ENCODE results near the gene EVX2. TPM values are rescaled to one million over a fixed set of nuclear protein-coding genes. Genes with fewer than 3 reads are reported as not detected.

The EVX2 gene
- total and polyA plus RNA-seq, 8 donors, result not detected

DNA sequence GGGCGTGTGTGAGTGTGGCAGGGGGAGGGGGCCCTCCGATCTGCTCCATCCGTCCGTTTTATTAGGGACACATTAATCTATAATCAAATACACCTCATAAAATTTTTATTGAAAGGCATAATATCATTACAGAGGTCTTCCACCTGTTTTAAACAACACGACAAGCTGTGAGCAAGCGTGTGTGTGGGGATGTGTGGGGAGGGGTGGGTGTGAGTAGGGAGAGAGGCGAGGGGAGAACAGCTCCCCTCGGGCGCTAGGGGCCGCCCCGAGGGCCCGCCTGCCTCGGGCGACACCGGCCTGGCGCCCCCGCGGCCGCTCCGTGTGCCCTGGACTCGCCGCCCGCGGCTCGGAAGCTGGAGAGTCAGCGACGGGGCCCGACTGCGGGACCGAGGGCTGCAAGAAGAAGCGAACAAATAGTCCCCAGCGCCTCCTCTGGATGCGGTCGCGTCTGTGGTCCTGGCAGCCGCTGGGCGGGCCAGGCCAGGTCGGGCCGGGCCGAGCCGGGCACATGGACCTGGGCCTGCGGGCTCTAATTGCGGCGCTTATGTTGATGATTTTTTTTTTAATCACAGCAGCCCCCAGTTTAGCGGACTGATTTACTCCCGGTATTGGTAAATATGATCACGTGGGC lies 38.4 kb upstream of the EVX2 start:
- peak in 1 of 4 donors; percentile 57 for DNase-seq
- H3K27ac ChIP-seq, result no peak overlapping the region
- H3K4me1 ChIP-seq, result peaks cover 0 to 20% of the 10 kb centered on the region in 2 donors
- H3K36me3 ChIP-seq, result no peaks in the 10 kb centered on the region
- no peak for TF ChIP-seq CTCF (IDR thresholded peaks at IDR 0.05)
- H3K9me3 ChIP-seq, result no peaks in the 10 kb centered on the region
- ATAC-seq, result no peak
- intact Hi-C loops (cut with DNase I), result no loop called here
- H3K27me3 ChIP-seq, result peaks cover 99 to 100% of the 10 kb centered on the region in 2 donors
- peak overlapping the region; percentile 0 to 30 for H3K4me3 ChIP-seq

DNA sequence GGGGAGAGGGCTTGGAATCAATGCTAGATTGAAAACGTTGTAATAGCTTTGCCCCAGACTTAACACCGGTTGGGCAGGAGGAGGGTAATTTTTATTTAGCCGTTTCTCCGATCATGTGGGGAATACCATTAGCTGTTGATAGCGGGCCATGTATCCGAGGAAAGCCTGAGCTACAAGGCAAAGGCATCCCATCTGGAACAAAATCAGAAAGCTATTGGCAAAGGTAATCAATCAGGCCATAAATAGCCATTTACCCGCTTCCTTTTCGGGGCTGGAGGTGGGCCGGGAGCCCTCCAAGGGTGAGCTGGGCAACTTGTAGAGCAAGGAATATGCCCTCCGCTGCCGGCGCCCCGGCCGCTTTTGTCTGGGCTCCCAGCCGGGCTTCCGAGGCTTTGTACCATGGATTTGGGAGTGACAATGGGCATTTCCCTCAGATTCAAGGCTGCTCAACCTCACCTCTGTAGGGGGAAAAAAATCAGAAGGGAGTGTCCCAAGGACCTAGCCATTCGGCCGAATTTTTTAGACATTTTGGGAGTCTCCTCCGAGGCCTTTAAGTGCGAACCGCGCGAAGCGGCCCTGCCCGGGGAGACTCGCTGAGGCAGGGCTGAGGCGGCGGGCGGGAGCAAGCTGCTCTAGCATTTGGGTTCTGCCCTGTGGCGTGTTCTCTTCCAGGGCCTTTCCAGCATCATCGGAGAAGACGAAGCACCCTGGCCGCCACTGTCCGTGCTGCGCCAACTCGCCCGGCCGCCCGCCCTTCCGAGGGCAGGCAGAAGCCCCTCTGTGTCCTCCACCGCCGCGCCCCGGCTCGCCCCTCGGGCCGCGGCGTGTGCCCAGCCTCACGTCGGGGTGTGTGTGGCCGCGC lies 37.7 kb upstream of the EVX2 start:
- no peak overlapping the region for H3K27ac ChIP-seq
- no peak for TF ChIP-seq CTCF (IDR thresholded peaks at IDR 0.05)
- peak in 1 of 4 donors; percentile 60 for DNase-seq
- peaks cover 0 to 20% of the 10 kb centered on the region in 2 donors for H3K4me1 ChIP-seq
- intact Hi-C loops (cut with DNase I), result no loop called here
- no peak overlapping the region for H3K4me3 ChIP-seq
- peaks cover 99 to 100% of the 10 kb centered on the region in 2 donors for H3K27me3 ChIP-seq
- no peaks in the 10 kb centered on the region for H3K36me3 ChIP-seq
- no peak for ATAC-seq
- no peaks in the 10 kb centered on the region for H3K9me3 ChIP-seq

DNA sequence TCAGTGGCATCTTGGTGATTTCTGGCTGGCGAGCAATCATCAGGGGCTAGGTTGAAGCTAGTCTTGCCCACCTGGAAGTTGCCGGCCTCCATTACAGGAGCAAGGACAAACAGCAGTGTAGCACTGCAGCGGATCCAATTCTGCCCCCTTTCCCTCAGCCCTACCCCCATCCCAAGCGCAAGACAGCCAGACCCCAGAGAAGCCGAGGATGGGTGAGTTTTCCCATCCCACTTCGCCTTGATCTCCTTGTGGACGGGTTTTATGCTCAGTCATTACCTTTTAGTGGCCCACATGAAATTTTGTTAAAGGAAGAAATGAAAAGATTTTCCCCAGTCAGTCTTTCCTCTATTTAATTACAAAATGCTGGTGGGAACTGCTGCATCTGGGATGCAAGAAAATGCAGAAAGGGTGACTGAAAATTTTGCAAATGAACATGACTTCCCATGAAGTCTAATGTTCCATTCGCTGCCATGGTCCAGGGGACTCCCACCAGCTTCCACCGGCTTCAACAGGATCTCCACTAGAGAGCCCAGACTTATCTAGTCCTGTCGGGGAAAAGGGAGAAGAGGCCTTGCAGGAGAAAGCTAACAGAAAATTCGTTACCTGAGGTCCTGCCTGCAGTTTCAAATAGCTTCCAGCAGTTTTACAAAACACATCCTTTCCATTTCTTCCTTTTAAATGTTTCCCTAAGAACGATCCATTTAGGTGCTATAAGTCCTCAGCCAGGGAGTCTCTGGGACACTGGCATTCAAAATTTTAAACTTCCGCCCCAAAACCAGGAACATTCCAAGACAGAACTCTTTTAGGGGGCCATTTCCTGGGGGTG lies 36.8 kb upstream of the EVX2 start:
- no peak for DNase-seq
- Histone ChIP-seq H3K9me3 (no peaks in the 10 kb centered on the region), H3K4me1 (peaks cover 0 to 20% of the 10 kb centered on the region in 2 donors), H3K4me3 (no peak overlapping the region), H3K27me3 (peaks cover 99 to 100% of the 10 kb centered on the region in 2 donors), H3K36me3 (no peaks in the 10 kb centered on the region), H3K27ac (no peak overlapping the region)
- no peak for TF ChIP-seq CTCF (IDR thresholded peaks at IDR 0.05)
- no peak for ATAC-seq
- intact Hi-C loops (cut with DNase I), result no loop called here

DNA sequence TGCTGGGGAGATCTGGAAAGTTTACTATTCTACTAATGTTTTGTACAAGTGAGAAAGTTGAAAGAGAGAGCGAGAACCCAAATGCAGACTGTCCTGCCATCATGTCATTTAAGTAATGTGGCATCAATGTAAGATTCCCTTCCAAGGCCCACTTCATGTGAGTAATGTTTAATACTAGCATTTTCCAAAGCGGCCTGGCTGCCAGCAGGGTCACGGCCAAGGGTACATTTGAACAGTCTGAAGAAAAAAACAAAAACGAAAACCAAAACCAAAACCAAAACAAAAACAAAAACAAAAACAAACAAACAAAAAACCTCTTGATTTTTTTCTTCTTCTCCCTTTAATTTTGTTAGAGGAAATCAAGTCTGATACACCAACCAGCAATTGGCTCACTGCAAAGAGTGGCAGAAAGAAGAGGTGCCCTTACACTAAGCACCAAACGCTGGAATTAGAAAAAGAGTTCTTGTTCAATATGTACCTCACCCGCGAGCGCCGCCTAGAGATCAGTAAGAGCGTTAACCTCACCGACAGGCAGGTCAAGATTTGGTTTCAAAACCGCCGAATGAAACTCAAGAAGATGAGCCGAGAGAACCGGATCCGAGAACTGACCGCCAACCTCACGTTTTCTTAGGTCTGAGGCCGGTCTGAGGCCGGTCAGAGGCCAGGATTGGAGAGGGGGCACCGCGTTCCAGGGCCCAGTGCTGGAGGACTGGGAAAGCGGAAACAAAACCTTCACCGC lies 35.0 kb upstream of the EVX2 start:
- Histone ChIP-seq H3K9me3 (no peaks in the 10 kb centered on the region), H3K27me3 (peaks cover 99 to 100% of the 10 kb centered on the region in 2 donors), H3K4me1 (peaks cover 0 to 19% of the 10 kb centered on the region in 2 donors), H3K36me3 (no peaks in the 10 kb centered on the region), H3K4me3 (no peak overlapping the region), H3K27ac (no peak overlapping the region)
- DNase-seq, result no peak
- no peak for ATAC-seq
- intact Hi-C loops (cut with DNase I), result no loop called here
- TF ChIP-seq CTCF (IDR thresholded peaks at IDR 0.05), result no peak

Measured in left lung (tissue), 10 donors.